AG04450 (cell line): ENCODE results near the gene MYO18B. TPM values are rescaled to one million over a fixed set of nuclear protein-coding genes. Genes with fewer than 3 reads are reported as not detected.

Experiments
- CTCF ChIA-PET: fragments of 300-600, 350-600 bp; formaldehyde crosslinking; extraction: SDS; loops from one replicate; lab custom pipeline; 2022; ENCODE audit warnings: antibody characterized with exemption, inconsistent platforms; lab: Charles Lee
- POLR2A ChIA-PET: fragments of 350-600 bp; formaldehyde crosslinking; extraction: SDS; loops from one replicate; lab custom pipeline; 2021; ENCODE audit warnings: antibody characterized with exemption, inconsistent platforms; lab: Yijun Ruan, JAX
- DNase-seq: peaks from one replicate; pipeline ENCODE4 v3.0.0-alpha.2; 2011; ENCODE audit warnings: low read depth, low spot score
- H3K27ac ChIP-seq: one replicate; pipeline ENCODE4 v1.5.1; 2012; ENCODE audit warnings: low read depth, low read length, control low read depth
- H3K27me3 ChIP-seq: one replicate; pipeline ENCODE4 v1.6.0; 2012; ENCODE audit warnings: low read length; ENCODE audit not compliant: control insufficient read depth, insufficient read depth
- H3K4me3 ChIP-seq: 2 replicates; pipeline ENCODE4 v1.5.1; 2011; ENCODE audit warnings: mild to moderate bottlenecking, low read depth, low read length, control low read depth
- H3K9me3 ChIP-seq: 2 replicates; pipeline ENCODE4 v1.5.1; 2012; ENCODE audit warnings: low read length; ENCODE audit not compliant: control insufficient read depth, insufficient read depth
- polyA plus RNA-seq: library from polyadenylated mRNA; depleted of rRNA; stranded (reverse); fragments of >200 nt; gene quantifications from 2 replicates; pipeline ENCODE4 v1.2.3, GENCODE V29; 2011
- TF ChIP-seq, protein P1 (sequence below): IDR thresholded peaks from 2 replicates; pipeline ENCODE4 v1.5.1; 2011; ENCODE audit warnings: low read depth, low read length, control low read depth, inconsistent platforms

Gene MYO18B
- polyA plus RNA-seq, 1 experiment, result not detected

DNA sequence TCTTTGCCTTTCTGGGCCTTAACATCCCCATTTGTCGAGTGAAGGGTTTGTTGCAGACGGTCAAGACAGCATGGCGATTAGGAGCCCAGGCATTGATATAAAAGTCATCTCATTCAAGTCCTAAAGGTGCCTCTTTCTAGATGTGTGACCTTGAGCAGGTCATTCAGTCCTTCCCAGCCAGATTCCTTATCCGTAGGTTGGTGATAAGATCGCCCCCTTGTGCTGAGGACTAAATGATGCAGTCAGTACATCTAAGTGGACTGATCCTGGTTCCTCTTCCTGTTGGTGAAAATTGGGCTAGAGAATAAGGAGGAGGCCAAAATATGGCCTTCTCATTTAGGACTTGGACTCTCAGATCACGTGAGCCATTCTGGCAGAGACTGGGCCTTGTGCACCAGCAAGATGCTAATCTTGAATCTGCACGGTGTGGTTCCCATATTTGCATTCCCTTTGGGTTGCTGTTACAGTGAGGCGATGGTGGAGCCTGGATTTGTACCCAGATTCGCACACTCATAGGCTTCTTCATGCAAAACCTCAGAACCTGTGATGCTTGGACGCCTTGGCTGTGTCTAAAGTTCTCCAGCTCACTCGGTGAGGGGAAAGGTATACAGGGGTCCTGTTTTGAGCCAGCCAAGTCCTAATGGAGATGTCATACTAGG is 156.8 kb downstream of the MYO18B start:
- peaks cover 38% of the 10 kb centered on the region for H3K9me3 ChIP-seq
- H3K4me3 ChIP-seq, result no peak overlapping the region
- no peak for DNase-seq
- TF ChIP-seq, protein P1, sequence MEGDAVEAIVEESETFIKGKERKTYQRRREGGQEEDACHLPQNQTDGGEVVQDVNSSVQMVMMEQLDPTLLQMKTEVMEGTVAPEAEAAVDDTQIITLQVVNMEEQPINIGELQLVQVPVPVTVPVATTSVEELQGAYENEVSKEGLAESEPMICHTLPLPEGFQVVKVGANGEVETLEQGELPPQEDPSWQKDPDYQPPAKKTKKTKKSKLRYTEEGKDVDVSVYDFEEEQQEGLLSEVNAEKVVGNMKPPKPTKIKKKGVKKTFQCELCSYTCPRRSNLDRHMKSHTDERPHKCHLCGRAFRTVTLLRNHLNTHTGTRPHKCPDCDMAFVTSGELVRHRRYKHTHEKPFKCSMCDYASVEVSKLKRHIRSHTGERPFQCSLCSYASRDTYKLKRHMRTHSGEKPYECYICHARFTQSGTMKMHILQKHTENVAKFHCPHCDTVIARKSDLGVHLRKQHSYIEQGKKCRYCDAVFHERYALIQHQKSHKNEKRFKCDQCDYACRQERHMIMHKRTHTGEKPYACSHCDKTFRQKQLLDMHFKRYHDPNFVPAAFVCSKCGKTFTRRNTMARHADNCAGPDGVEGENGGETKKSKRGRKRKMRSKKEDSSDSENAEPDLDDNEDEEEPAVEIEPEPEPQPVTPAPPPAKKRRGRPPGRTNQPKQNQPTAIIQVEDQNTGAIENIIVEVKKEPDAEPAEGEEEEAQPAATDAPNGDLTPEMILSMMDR, result no peak
- H3K27me3 ChIP-seq, result no peaks in the 10 kb centered on the region
- ChIA-PET CTCF (no interaction called here), POLR2A (no interaction called here)
- no peak overlapping the region for H3K27ac ChIP-seq

DNA sequence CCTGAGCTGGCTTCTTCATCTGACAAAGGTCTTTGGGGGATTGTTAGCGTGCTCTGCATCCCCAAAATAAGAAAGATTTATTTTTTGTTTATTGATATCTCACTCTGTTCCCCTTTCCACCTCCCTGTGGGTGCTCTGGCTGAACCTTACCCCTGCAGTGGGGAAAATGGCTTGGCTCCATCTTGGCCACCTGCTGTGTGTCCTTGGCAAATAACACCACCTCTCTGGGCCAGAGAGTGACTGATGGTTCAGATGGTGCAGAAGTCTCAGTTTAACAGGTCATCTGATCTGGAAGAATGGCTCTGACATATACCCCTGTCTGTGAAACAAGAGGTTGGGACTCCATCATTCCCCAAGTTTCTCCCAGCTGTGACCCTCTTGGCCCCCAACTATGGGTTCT is 157.6 kb downstream of the MYO18B start:
- no peaks in the 10 kb centered on the region for H3K27me3 ChIP-seq
- TF ChIP-seq, protein P1, result no peak
- no peak overlapping the region for H3K27ac ChIP-seq
- peaks cover 39% of the 10 kb centered on the region for H3K9me3 ChIP-seq
- no peak overlapping the region for H3K4me3 ChIP-seq
- ChIA-PET CTCF (no interaction called here), POLR2A (no interaction called here)
- no peak for DNase-seq

DNA sequence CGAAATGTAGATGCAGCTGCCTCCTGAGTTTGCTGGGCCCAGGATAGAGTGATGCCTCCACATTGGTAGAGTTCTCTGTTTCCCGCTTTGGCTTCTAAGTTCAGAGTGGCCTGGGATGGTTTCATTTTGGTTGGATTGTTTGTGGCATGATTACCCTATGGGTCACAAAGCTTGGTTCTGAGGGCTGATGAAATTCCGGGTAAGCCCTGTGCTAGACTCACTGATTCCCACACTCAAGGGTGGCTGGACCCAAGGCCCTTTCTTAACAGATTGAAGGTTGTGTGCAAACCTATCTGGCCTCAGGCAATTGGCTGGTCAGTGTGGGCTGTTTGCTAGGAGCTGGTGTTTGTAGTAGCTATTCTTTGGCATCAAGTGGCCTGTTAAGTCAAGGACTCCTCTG is 158.4 kb downstream of the MYO18B start:
- TF ChIP-seq, protein P1, result no peak
- no peak for DNase-seq
- H3K27ac ChIP-seq, result no peak overlapping the region
- POLR2A ChIA-PET, result no interaction called here
- peaks cover 36% of the 10 kb centered on the region for H3K9me3 ChIP-seq
- no peaks in the 10 kb centered on the region for H3K27me3 ChIP-seq
- H3K4me3 ChIP-seq, result no peak overlapping the region
- CTCF ChIA-PET, result no interaction called here

DNA sequence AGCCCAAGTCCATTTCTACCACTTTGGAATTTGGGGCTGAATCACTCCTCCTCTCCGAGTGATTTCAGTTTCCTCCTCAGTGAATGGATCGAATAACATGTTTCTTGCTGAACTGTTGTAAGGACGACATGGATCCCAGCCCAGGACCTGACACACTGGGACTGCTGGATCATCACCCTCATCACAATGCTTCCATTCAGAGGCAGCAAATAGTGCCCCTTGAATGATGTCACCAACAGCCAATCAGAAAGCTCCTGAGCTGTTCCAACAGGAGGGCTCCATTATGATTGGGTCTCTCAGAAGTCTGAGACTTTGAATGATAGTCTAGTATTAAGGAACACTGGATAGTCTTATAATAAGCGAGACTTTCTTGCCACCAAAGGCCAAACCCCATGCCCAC is 158.9 kb downstream of the MYO18B start:
- Histone ChIP-seq H3K4me3 (no peak overlapping the region), H3K27me3 (no peaks in the 10 kb centered on the region), H3K9me3 (peaks cover 37% of the 10 kb centered on the region), H3K27ac (no peak overlapping the region)
- ChIA-PET CTCF (no interaction called here), POLR2A (no interaction called here)
- TF ChIP-seq, protein P1, result no peak
- no peak for DNase-seq

DNA sequence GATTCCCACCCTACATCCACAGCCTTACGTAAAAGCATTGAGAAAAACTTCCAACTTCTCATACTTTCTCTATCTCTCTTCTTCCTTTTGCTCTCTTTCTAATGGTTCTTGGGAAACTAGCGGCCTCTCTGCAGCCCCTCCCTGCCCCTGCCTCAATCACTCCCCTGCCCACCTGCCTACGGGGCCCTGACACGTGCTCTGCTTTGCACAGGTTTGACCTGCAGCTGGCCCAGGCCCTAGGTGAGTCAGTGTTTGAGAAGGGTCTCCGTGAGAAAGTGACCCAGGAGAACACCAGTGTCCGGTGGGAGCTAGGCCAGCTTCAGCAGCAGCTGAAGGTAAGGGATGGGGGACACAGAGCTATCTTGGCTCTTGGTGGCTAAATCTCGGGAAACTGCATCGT is 160.4 kb downstream of the MYO18B start:
- no peaks in the 10 kb centered on the region for H3K27me3 ChIP-seq
- H3K4me3 ChIP-seq, result no peak overlapping the region
- no peak overlapping the region for H3K27ac ChIP-seq
- peaks cover 37% of the 10 kb centered on the region for H3K9me3 ChIP-seq
- DNase-seq, result no peak
- ChIA-PET POLR2A (no interaction called here), CTCF (no interaction called here)
- TF ChIP-seq, protein P1, result no peak
